Measurements from ENCODE around the gene KLF6.

- TF ChIP-seq CTCF (IDR thresholded peaks at IDR 0.05; ENCODE audit: low read length) (no peak), EZH2 (IDR thresholded peaks at IDR 0.05; ENCODE audit: borderline replicate concordance, low read length) (no peak)
These were observed 40.9 kb upstream of the KLF6 start for GRCh38 chr10:3825862-3826351.

Data from OCI-LY1 (cell line).